HCT116 (cell line): Measurements from ENCODE around the gene CFAP58. TPM values are rescaled to one million over a fixed set of nuclear protein-coding genes. Genes with fewer than 3 reads are reported as not detected.

Experiments
- ATAC-seq: fragments of 200-7000 bp; cut with Tn5 transposase; 2 replicates; pipeline ENCODE4 v1.9.1; 2020; ENCODE audit warnings: mild to moderate bottlenecking, moderate library complexity
- BruUV-seq: library from RNA; stranded (reverse); fragments of 400-500 nt; replicated peaks from 2 replicates; lab custom pipeline; 2021; lab: Mats Ljungman, UMichigan
- CTCF ChIA-PET: fragments of 300-600 bp; sonication (Branson Sonifier 250); formaldehyde crosslinking; loops from one replicate; lab custom pipeline; 2021; ENCODE audit warnings: antibody characterized with exemption; lab: Charles Lee
- POLR2A ChIA-PET: fragments of 300-600, 350-600 bp; sonication (Branson Sonifier 250); formaldehyde crosslinking; loops from one replicate; lab custom pipeline; 2021; ENCODE audit warnings: antibody characterized with exemption; lab: Charles Lee
- RAD21 ChIA-PET, 2 experiments: fragments of 300-600 bp; sonication (Branson Sonifier 250); formaldehyde crosslinking; loops; one replicate each; lab custom pipeline; 2023; ENCODE audit warnings: low total read pairs in 2 of 2; ENCODE audit not compliant: uncharacterized antibody in 2 of 2, unreplicated experiment in 2 of 2, low non-redundant PET in 1 of 2; lab: Charles Lee
- DNase-seq: peaks from one replicate; pipeline ENCODE4 v3.0.0-alpha.2; 2010; ENCODE audit warnings: low read depth, low spot score
- H2AFZ ChIP-seq: fragments of 200-600 bp; shearing (Covaris generic), sonication (generic); 2 replicates; pipeline ENCODE4 v1.6.1; 2017; ENCODE audit warnings: low read depth, mixed run types, mixed read lengths, antibody characterized with exemption, low read length; ENCODE audit not compliant: poor library complexity, severe bottlenecking
- H3K27ac ChIP-seq: 2 replicates; pipeline ENCODE4 v1.5.1; 2012; ENCODE audit warnings: low read depth, low read length
- H3K27me3 ChIP-seq: fragments of 200-600 bp; sonication (generic); 2 replicates; pipeline ENCODE4 v1.6.1; 2016; ENCODE audit warnings: mixed run types, low read length, mixed read lengths; ENCODE audit not compliant: insufficient read depth
- H3K36me3 ChIP-seq, 2 experiments: fragments of 200-500 bp in 1 of 2; fragments of 200-600 bp in 1 of 2; sonication (Bioruptor generic) in 1 of 2; sonication (generic) in 1 of 2; 2 replicates each; pipeline versions ENCODE4 v1.5.1 to v1.6.1; 2014 to 2016; ENCODE audit warnings: low read length in 2 of 2, inconsistent platforms in 1 of 2, mixed read lengths in 1 of 2, mixed run types in 1 of 2; ENCODE audit not compliant: insufficient read depth in 2 of 2, control insufficient read depth in 1 of 2
- H3K4me1 ChIP-seq, 2 experiments: fragments of 200-600 bp in 1 of 2; sonication (generic) in 1 of 2; 2 replicates each; pipeline versions ENCODE4 v1.5.1 to v1.6.1; 2012 to 2017; ENCODE audit warnings: low read length in 2 of 2, inconsistent platforms in 1 of 2, mild to moderate bottlenecking in 1 of 2, mixed read lengths in 1 of 2, mixed run types in 1 of 2, moderate library complexity in 1 of 2; ENCODE audit not compliant: insufficient read depth in 2 of 2, control insufficient read depth in 1 of 2
- H3K4me2 ChIP-seq: fragments of 200-600 bp; sonication (generic); 2 replicates; pipeline ENCODE4 v1.6.1; 2017; ENCODE audit warnings: mixed run types, low read length, mixed read lengths
- H3K4me3 ChIP-seq, 2 experiments: fragments of 200-600 bp in 1 of 2; sonication (generic) in 1 of 2; replicated peaks in 1 of 2; 2 replicates each; pipeline ENCODE4 v1.5.1; 2011 to 2016; ENCODE audit warnings: low read length in 2 of 2, control low read depth in 1 of 2, low read depth in 1 of 2, mild to moderate bottlenecking in 1 of 2, mixed read lengths in 1 of 2, mixed run types in 1 of 2
- H3K79me2 ChIP-seq: fragments of 200-600 bp; sonication (generic); 2 replicates; pipeline ENCODE4 v1.6.1; 2017; ENCODE audit warnings: mild to moderate bottlenecking, mixed run types, low read length, moderate library complexity, mixed read lengths; ENCODE audit not compliant: insufficient read depth
- H3K9ac ChIP-seq: fragments of 200-600 bp; sonication (generic); 2 replicates; pipeline ENCODE4 v1.6.1; 2016; ENCODE audit warnings: low read length, mixed read lengths
- H3K9me2 ChIP-seq: fragments of 200-600 bp; sonication (generic), shearing (Covaris generic); 2 replicates; pipeline ENCODE4 v1.6.1; 2017; ENCODE audit warnings: mixed run types, mild to moderate bottlenecking, moderate library complexity; ENCODE audit not compliant: insufficient read depth
- H3K9me3 ChIP-seq, 2 experiments: fragments of 200-500 bp in 1 of 2; fragments of 200-600 bp in 1 of 2; sonication (Bioruptor generic) in 1 of 2; sonication (generic) in 1 of 2; 2 replicates each; pipeline ENCODE4 v1.6.1; 2014 to 2017; ENCODE audit warnings: low read length in 2 of 2, mixed read lengths in 2 of 2, inconsistent platforms in 1 of 2, low read depth in 1 of 2, mild to moderate bottlenecking in 1 of 2, mixed run types in 1 of 2, moderate library complexity in 1 of 2; ENCODE audit not compliant: control insufficient read depth in 1 of 2, insufficient read depth in 1 of 2
- H4K20me1 ChIP-seq: fragments of 200-600 bp; sonication (generic), shearing (Covaris generic); 2 replicates; pipeline ENCODE4 v1.6.1; 2017; ENCODE audit warnings: mixed run types, mild to moderate bottlenecking, moderate library complexity; ENCODE audit not compliant: insufficient read depth
- CBX3 ChIP-seq: IDR thresholded peaks from 2 replicates; pipeline ENCODE4 v1.6.1; 2012; ENCODE audit warnings: low read depth
- CEBPB ChIP-seq: IDR thresholded peaks from 2 replicates; pipeline ENCODE4 v1.6.1; 2012; ENCODE audit warnings: low read depth
- EZH2 ChIP-seq: fragments of 200-600 bp; sonication (generic); IDR thresholded peaks from 2 replicates; pipeline ENCODE4 v1.6.1; 2017; ENCODE audit warnings: antibody characterized with exemption, mixed run types
- JUND ChIP-seq: IDR thresholded peaks from 2 replicates; pipeline ENCODE4 v1.6.1; 2012
- SP1 ChIP-seq: IDR thresholded peaks from 2 replicates; pipeline ENCODE4 v1.6.1; 2012; ENCODE audit warnings: low read depth
- intact Hi-C: fragments of 100-400 bp; cut with micrococcal nuclease; formaldehyde crosslinking; loops from 2 replicates; pipeline ENCODE4 v1.10.0; 2022
- total RNA-seq: library from RNA; stranded (reverse); gene quantifications from one replicate; pipeline ENCODE4 v1.2.1, GENCODE V29; 2021; ENCODE audit not compliant: unreplicated experiment
- TF ChIP-seq, protein P1 (sequence below): IDR thresholded peaks from 2 replicates; pipeline ENCODE4 v1.6.1; 2012; ENCODE audit warnings: low read depth
- TF ChIP-seq, protein P2 (sequence below), 3 experiments: fragments of 200-600 bp in 1 of 3; sonication (generic) in 1 of 3; IDR thresholded peaks in 2 of 3; conservative IDR thresholded peaks in 1 of 3; 2 replicates each; pipeline ENCODE4 v1.5.1; 2012 to 2017; ENCODE audit warnings: low read depth in 2 of 3, low read length in 2 of 3, antibody characterized with exemption in 1 of 3, borderline replicate concordance in 1 of 3, control low read depth in 1 of 3, mild to moderate bottlenecking in 1 of 3, mixed read lengths in 1 of 3, mixed run types in 1 of 3, moderate library complexity in 1 of 3; ENCODE audit not compliant: insufficient read depth in 1 of 3
- TF ChIP-seq, protein P3 (sequence below): IDR thresholded peaks from 2 replicates; pipeline ENCODE4 v1.6.1; 2012

CFAP58 gene
- total RNA-seq, 1 experiment from 2014 or later, result 0.91 TPM

DNA sequence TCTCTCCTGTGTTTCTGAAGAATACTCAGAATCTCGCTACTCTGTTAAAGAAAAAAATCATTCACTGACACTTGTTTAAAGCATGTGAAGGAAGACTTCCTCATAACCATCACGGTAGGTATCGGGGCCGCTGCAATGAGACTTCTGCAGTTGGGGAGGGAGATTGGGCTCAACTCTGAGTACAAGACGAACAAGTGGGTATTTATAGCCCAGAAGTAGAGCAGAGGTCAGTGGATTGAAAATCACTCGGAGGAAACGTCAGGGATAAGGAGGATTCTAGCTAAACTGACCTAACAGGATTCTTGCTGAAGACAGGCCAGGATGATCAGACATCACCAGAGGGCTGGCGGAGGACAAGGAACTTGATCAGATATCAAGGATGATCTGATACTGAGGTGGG, 48.7 kb upstream of the CFAP58 start:
- TF ChIP-seq, protein P1, sequence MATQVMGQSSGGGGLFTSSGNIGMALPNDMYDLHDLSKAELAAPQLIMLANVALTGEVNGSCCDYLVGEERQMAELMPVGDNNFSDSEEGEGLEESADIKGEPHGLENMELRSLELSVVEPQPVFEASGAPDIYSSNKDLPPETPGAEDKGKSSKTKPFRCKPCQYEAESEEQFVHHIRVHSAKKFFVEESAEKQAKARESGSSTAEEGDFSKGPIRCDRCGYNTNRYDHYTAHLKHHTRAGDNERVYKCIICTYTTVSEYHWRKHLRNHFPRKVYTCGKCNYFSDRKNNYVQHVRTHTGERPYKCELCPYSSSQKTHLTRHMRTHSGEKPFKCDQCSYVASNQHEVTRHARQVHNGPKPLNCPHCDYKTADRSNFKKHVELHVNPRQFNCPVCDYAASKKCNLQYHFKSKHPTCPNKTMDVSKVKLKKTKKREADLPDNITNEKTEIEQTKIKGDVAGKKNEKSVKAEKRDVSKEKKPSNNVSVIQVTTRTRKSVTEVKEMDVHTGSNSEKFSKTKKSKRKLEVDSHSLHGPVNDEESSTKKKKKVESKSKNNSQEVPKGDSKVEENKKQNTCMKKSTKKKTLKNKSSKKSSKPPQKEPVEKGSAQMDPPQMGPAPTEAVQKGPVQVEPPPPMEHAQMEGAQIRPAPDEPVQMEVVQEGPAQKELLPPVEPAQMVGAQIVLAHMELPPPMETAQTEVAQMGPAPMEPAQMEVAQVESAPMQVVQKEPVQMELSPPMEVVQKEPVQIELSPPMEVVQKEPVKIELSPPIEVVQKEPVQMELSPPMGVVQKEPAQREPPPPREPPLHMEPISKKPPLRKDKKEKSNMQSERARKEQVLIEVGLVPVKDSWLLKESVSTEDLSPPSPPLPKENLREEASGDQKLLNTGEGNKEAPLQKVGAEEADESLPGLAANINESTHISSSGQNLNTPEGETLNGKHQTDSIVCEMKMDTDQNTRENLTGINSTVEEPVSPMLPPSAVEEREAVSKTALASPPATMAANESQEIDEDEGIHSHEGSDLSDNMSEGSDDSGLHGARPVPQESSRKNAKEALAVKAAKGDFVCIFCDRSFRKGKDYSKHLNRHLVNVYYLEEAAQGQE, result no peak
- TF ChIP-seq CBX3 (no peak), EZH2 (no peak), CEBPB (no peak), SP1 (no peak), JUND (no peak)
- TF ChIP-seq, protein P2, sequence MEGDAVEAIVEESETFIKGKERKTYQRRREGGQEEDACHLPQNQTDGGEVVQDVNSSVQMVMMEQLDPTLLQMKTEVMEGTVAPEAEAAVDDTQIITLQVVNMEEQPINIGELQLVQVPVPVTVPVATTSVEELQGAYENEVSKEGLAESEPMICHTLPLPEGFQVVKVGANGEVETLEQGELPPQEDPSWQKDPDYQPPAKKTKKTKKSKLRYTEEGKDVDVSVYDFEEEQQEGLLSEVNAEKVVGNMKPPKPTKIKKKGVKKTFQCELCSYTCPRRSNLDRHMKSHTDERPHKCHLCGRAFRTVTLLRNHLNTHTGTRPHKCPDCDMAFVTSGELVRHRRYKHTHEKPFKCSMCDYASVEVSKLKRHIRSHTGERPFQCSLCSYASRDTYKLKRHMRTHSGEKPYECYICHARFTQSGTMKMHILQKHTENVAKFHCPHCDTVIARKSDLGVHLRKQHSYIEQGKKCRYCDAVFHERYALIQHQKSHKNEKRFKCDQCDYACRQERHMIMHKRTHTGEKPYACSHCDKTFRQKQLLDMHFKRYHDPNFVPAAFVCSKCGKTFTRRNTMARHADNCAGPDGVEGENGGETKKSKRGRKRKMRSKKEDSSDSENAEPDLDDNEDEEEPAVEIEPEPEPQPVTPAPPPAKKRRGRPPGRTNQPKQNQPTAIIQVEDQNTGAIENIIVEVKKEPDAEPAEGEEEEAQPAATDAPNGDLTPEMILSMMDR (IDR thresholded peaks at IDR 0.05 in 2 of 3, conservative IDR thresholded peaks at IDR 0.05 in 1 of 3; ENCODE audit: borderline replicate concordance in 1 of 3, insufficient read depth in 1 of 3, low read depth in 2 of 3, low read length in 2 of 3), result no peak
- TF ChIP-seq, protein P3, sequence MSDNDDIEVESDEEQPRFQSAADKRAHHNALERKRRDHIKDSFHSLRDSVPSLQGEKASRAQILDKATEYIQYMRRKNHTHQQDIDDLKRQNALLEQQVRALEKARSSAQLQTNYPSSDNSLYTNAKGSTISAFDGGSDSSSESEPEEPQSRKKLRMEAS, result no peak
- no peak overlapping the region for H3K9ac ChIP-seq
- H3K4me1 ChIP-seq, result peaks cover 0 to 2% of the 10 kb centered on the region in 2 experiments; a peak in 1 of 4 replicates
- no peaks in the 10 kb centered on the region for H4K20me1 ChIP-seq
- ATAC-seq (no peak), DNase-seq (no peak)
- no peak overlapping the region for H3K4me2 ChIP-seq
- H3K4me3 ChIP-seq, result no peak overlapping the region
- ChIA-PET RAD21 (interaction anchor here (0.9 to 1.9 kb wide), 4 partner anchors 30 to 46 kb away, joined by 3 to 7 read pairs (median 6); partner anchors contain the start of gene ITPRIP (in 1 of the 2)), POLR2A (interaction anchor here (1.2 kb wide), 1 partner anchor 9 kb away, joined by 6 read pairs; no protein-coding TSS in a partner anchor), CTCF (interaction anchor here (1.0 to 3.9 kb wide), 15 partner anchors 9 to 318 kb away, joined by 3 to 42 read pairs (median 9); partner anchors contain the start of genes CFAP58 and ITPRIP)
- H3K9me2 ChIP-seq, result no peaks in the 10 kb centered on the region
- no peaks in the 10 kb centered on the region for H3K79me2 ChIP-seq
- no TSS peak for BruUV-seq
- intact Hi-C loops, result loop anchor here (1.0 kb wide), 1 partner anchor 45 kb away; no protein-coding TSS in a partner anchor
- H2AFZ ChIP-seq, result no peak overlapping the region
- H3K27me3 ChIP-seq, result no peaks in the 10 kb centered on the region
- peaks cover 3 to 14% of the 10 kb centered on the region in 2 experiments; a peak in 2 of 4 replicates for H3K36me3 ChIP-seq
- H3K9me3 ChIP-seq, result no peaks in the 10 kb centered on the region
- no peak overlapping the region for H3K27ac ChIP-seq
